IPS-20b (cell line): Measurements from ENCODE around the gene HAUS7.

Experiments used
- H3K27ac ChIP-seq: one replicate; pipeline ENCODE4 v1.5.1; 2013; ENCODE audit warnings: low read length
- H3K27me3 ChIP-seq: 2 replicates; pipeline ENCODE4 v1.6.1; 2013; ENCODE audit warnings: mild to moderate bottlenecking, low read length, inconsistent platforms; ENCODE audit not compliant: insufficient read depth
- H3K36me3 ChIP-seq: 2 replicates; pipeline ENCODE4 v1.6.1; 2013; ENCODE audit warnings: low read depth, mild to moderate bottlenecking, inconsistent platforms, low read length, moderate library complexity; ENCODE audit not compliant: insufficient read depth
- H3K4me1 ChIP-seq: 2 replicates; pipeline ENCODE4 v1.6.1; 2013; ENCODE audit warnings: mild to moderate bottlenecking, control low read depth, inconsistent platforms, low read length, moderate library complexity; ENCODE audit not compliant: insufficient read depth
- H3K4me3 ChIP-seq: 2 replicates; pipeline ENCODE4 v1.5.1; 2013; ENCODE audit warnings: mild to moderate bottlenecking, low read length, inconsistent platforms
- H3K9ac ChIP-seq: 2 replicates; pipeline ENCODE4 v1.6.1; 2013; ENCODE audit warnings: low read depth, mild to moderate bottlenecking, inconsistent platforms, low read length, moderate library complexity
- H3K9me3 ChIP-seq: 2 replicates; pipeline ENCODE4 v1.6.1; 2013; ENCODE audit warnings: mild to moderate bottlenecking, low read depth, low read length, inconsistent platforms; ENCODE audit not compliant: insufficient read depth

HAUS7 gene

GRCh38 chrX:153487590-153488071 is 17.3 kb upstream of the HAUS7 start:
- Histone ChIP-seq H3K4me3 (no peak overlapping the region), H3K4me1 (no peaks in the 10 kb centered on the region), H3K27ac (no peak overlapping the region), H3K9me3 (no peaks in the 10 kb centered on the region), H3K36me3 (no peaks in the 10 kb centered on the region), H3K27me3 (no peaks in the 10 kb centered on the region), H3K9ac (no peak overlapping the region)

- H3K27ac ChIP-seq, result no peak overlapping the region
- H3K9me3 ChIP-seq, result no peaks in the 10 kb centered on the region
- no peaks in the 10 kb centered on the region for H3K4me1 ChIP-seq
- no peak overlapping the region for H3K4me3 ChIP-seq
- H3K27me3 ChIP-seq, result no peaks in the 10 kb centered on the region
- no peak overlapping the region for H3K9ac ChIP-seq
- H3K36me3 ChIP-seq, result no peaks in the 10 kb centered on the region
Observed at GRCh38 chrX:153486171-153486570, 15.8 kb upstream of the HAUS7 start.

DNA sequence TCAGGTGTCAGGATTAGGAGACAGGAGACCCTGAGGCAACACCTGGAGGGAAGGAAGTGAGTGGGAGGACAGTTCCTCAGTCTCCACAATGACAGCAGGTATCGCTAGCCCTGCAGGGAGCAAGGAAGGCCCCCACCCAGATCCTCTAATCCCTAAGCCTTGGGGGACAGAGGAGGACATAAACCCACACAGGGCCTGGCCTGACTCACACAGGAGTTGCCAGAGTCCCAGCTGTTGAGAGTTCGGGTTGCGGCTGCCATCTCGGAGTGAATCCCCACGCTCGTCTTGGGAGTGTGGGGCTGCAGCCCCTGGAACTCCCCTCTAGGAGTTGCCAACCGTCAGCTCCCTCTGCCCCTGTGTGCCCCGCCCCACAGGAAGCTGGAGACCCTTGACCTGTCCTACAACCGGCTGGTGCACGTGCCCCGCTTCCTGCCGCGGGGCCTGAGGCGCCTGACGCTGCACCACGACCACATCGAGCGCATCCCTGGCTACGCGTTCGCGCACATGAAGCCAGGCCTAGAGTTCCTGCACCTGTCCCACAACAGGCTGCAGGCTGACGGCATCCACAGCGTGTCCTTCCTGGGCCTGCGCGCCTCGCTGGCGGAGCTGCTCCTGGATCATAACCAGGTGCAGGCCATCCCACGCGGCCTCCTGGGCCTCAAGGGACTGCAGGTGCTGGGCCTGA is 15.2 kb upstream of the HAUS7 start:
- Histone ChIP-seq H3K27me3 (no peaks in the 10 kb centered on the region), H3K36me3 (no peaks in the 10 kb centered on the region), H3K4me3 (no peak overlapping the region), H3K9me3 (no peaks in the 10 kb centered on the region), H3K27ac (no peak overlapping the region), H3K9ac (no peak overlapping the region), H3K4me1 (no peaks in the 10 kb centered on the region)

DNA sequence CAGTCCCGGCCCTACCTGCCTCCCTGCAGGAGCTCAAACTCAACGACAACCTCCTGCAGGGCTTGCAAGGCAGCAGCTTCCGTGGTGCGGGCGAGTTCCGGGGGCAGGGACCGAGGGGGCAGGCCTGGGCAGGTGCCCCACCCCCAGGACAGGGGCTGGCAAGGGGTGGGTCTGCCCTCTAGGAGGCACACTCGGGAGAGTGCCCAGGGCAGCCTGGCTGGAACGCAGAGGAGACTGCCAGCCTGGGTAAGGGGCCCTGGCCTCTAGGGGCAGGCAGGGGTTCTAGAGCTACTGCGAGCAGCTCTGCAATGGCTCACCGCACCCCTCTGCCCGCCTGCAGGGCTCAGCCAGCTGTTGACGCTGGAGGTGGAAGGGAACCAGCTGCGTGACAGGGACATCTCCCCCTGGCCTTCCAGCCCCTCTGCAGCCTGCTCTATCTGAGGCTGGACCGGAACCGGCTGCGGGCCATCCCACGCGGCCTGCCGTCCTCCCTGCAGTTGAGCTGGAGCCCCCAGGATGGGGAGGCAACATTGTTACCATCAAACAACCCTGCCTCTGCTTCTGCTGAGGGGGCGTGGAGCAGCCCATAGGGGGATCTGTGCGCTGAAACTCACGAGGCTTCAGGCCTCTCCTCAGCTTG is 12.1 kb upstream of the HAUS7 start:
- Histone ChIP-seq H3K4me1 (no peaks in the 10 kb centered on the region), H3K27ac (no peak overlapping the region), H3K9me3 (no peaks in the 10 kb centered on the region), H3K4me3 (no peak overlapping the region), H3K9ac (no peak overlapping the region), H3K27me3 (no peaks in the 10 kb centered on the region), H3K36me3 (no peaks in the 10 kb centered on the region)

DNA sequence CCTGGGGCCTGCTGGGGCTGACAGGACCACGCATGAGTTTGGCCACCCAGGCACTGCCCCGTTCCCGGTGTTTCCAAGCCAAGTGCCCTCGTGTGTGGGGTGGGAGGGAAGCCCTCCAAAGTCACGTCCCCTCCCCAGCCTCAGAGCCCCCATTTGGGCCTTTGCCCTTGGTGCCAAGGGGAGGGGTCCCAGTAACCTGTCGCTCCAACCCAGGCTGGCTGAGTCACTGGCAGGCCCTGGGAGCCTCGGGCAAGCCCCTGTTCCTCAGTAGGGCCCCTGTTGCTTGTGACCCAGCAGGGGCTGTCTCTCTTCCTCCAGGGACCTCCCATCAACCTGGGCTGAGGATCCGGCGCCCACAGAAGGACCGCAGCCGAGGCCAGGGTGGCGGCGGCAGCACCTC is 10.7 kb upstream of the HAUS7 start:
- peaks cover 6% of the 10 kb centered on the region for H3K27me3 ChIP-seq
- H3K27ac ChIP-seq, result no peak overlapping the region
- no peak overlapping the region for H3K4me3 ChIP-seq
- H3K9ac ChIP-seq, result no peak overlapping the region
- no peaks in the 10 kb centered on the region for H3K9me3 ChIP-seq
- H3K4me1 ChIP-seq, result no peaks in the 10 kb centered on the region; the same call in 1 of the 2 replicates
- no peaks in the 10 kb centered on the region for H3K36me3 ChIP-seq

GRCh38 chrX:153478746-153479145 is 8.4 kb upstream of the HAUS7 start:
- no peaks in the 10 kb centered on the region for H3K9me3 ChIP-seq
- no peak overlapping the region for H3K4me3 ChIP-seq
- no peak overlapping the region for H3K27ac ChIP-seq
- H3K27me3 ChIP-seq, result peaks cover 26% of the 10 kb centered on the region
- H3K9ac ChIP-seq, result no peak overlapping the region
- no peaks in the 10 kb centered on the region; the same call in 1 of the 2 replicates for H3K4me1 ChIP-seq
- no peaks in the 10 kb centered on the region for H3K36me3 ChIP-seq

DNA sequence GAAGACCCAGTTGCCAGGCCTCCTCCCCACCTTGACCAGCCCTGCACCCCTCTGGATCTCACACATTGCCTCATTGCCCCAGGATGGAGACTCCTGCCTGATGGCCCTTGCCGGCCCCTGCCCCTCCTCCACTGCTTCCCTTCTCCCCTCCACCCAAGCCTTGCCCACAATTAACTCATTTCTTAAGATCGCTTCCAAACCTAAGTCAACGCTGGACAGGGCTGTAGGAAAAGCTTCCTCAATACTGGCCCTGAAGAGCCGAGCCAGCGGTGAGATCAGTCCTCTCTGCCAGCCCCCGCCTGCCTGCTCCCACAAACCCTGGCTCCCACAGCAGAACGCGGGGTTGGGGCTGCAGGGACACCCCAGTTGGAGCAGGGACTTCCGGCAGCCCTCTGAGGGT is 7.5 kb upstream of the HAUS7 start:
- H3K36me3 ChIP-seq, result no peaks in the 10 kb centered on the region
- H3K4me3 ChIP-seq, result no peak overlapping the region
- H3K27ac ChIP-seq, result no peak overlapping the region
- H3K9ac ChIP-seq, result no peak overlapping the region
- no peaks in the 10 kb centered on the region; the same call in 1 of the 2 replicates for H3K4me1 ChIP-seq
- H3K9me3 ChIP-seq, result no peaks in the 10 kb centered on the region
- H3K27me3 ChIP-seq, result peaks cover 31% of the 10 kb centered on the region

DNA sequence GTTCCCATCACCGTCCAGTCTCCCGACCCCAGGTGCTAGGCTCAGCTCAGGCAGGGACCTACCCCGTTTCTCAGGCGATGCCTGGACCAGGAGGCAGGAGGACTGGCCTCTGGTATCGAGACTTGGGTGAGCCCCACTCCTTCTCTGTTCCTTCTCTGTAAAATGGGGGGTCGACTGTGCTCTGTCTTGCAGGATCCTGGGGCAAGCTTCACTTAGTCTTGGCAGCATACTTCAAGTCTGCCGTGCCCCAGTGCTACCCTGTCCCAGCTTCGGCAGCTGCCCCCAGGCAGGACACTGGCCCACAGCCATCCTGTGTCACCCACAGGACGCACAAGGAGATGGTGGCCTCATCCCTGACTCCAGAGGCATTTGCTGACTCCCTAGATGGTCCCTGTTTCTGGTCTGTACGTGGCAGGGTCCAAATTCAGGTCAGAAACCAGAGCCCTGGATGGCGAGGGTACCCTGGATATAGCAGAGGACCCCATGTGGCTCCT is 7.0 kb upstream of the HAUS7 start:
- Histone ChIP-seq H3K9me3 (no peaks in the 10 kb centered on the region), H3K9ac (no peak overlapping the region), H3K4me1 (no peaks in the 10 kb centered on the region; the same call in 1 of the 2 replicates), H3K27me3 (peaks cover 31% of the 10 kb centered on the region), H3K4me3 (no peak overlapping the region), H3K27ac (no peak overlapping the region), H3K36me3 (no peaks in the 10 kb centered on the region)

GRCh38 chrX:153476666-153477363 is 6.4 kb upstream of the HAUS7 start:
- no peaks in the 10 kb centered on the region; the same call in 1 of the 2 replicates for H3K4me1 ChIP-seq
- no peak overlapping the region for H3K27ac ChIP-seq

GRCh38 chrX:153475751-153476281 is 5.4 kb upstream of the HAUS7 start:
- H3K9me3 ChIP-seq, result no peaks in the 10 kb centered on the region
- no peak overlapping the region for H3K4me3 ChIP-seq
- no peak overlapping the region for H3K27ac ChIP-seq
- H3K4me1 ChIP-seq, result no peaks in the 10 kb centered on the region; the same call in 1 of the 2 replicates
- H3K36me3 ChIP-seq, result no peaks in the 10 kb centered on the region
- H3K9ac ChIP-seq, result no peak overlapping the region
- peaks cover 31% of the 10 kb centered on the region for H3K27me3 ChIP-seq

More at GRCh38 chrX:153476666-153477363, 6.4 kb upstream of the HAUS7 start:
- no peaks in the 10 kb centered on the region for H3K36me3 ChIP-seq
- no peak overlapping the region for H3K4me3 ChIP-seq
- H3K27me3 ChIP-seq, result peaks cover 31% of the 10 kb centered on the region
- H3K9me3 ChIP-seq, result no peaks in the 10 kb centered on the region
- H3K9ac ChIP-seq, result no peak overlapping the region

DNA sequence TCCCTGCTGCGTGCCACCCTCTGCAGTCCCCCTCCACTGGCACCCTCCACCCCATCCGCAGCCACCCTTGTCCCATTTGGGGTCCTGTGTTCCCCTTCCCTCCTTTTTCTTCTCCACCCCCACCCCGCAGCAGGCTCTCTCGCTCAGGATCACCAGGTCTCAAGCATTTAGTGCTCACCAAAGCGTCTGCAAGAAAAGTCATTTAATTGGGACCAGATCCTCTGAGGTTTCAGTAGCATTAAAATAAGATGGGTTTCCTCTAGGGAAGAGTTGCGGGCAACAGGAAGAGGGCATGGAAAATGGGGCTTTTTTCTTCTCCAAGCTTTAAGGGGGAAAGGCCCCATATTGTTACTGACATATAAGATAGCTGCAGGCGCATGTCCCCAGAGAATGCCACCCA is 4.9 kb upstream of the HAUS7 start:
- H3K27ac ChIP-seq, result no peak overlapping the region
- no peak overlapping the region for H3K9ac ChIP-seq
- H3K4me1 ChIP-seq, result no peaks in the 10 kb centered on the region; the same call in 1 of the 2 replicates
- H3K9me3 ChIP-seq, result no peaks in the 10 kb centered on the region
- H3K4me3 ChIP-seq, result no peak overlapping the region
- H3K27me3 ChIP-seq, result peaks cover 31% of the 10 kb centered on the region
- no peaks in the 10 kb centered on the region for H3K36me3 ChIP-seq
